PFSK-1 (cell line): ENCODE data around the gene RPS6KL1.

ENCODE experiments used
- FOXP2 ChIP-seq: optimal IDR thresholded peaks from 2 replicates; pipeline ENCODE3; 2011; ENCODE audit warnings: borderline replicate concordance, control low read depth, inconsistent platforms; ENCODE audit not compliant: insufficient read depth; ENCODE audit errors: extremely low read length, extremely low read depth
- POLR2AphosphoS5 ChIP-seq: IDR thresholded peaks from 2 replicates; pipeline ENCODE4 v1.6.1; 2012; ENCODE audit warnings: low read depth, mild to moderate bottlenecking, control low read depth, low read length, moderate library complexity
- REST ChIP-seq, 2 experiments: IDR thresholded peaks; 2 replicates each; pipeline versions ENCODE4 v1.6.1 to v1.8.0; 2011 to 2012; ENCODE audit warnings: low read depth in 2 of 2, low read length in 2 of 2, control low read depth in 1 of 2, inconsistent platforms in 1 of 2, mild to moderate bottlenecking in 1 of 2, moderate library complexity in 1 of 2; ENCODE audit not compliant: insufficient read depth in 1 of 2
- SIN3A ChIP-seq: IDR thresholded peaks from 2 replicates; pipeline ENCODE4 v1.6.1; 2012; ENCODE audit warnings: mild to moderate bottlenecking, low read length, moderate library complexity, borderline replicate concordance; ENCODE audit not compliant: insufficient read depth
- TAF1 ChIP-seq: IDR thresholded peaks from 2 replicates; pipeline ENCODE4 v1.6.1; 2012; ENCODE audit warnings: low read length, control low read depth, borderline replicate concordance; ENCODE audit not compliant: insufficient read depth

RPS6KL1 gene

GRCh38 chr14:74909911-74910310, 13.1 kb downstream of the RPS6KL1 start:
- TF ChIP-seq SIN3A, result no peak
- TF ChIP-seq TAF1, result no peak
- no peak for TF ChIP-seq FOXP2
- no peak for TF ChIP-seq POLR2AphosphoS5
- no peak for TF ChIP-seq REST (IDR thresholded peaks at IDR 0.05; ENCODE audit: insufficient read depth in 1 of 2, low read depth in 2 of 2, low read length in 2 of 2)

GRCh38 chr14:74909501-74909900, 13.6 kb downstream of the RPS6KL1 start:
- TF ChIP-seq POLR2AphosphoS5 (no peak), REST (IDR thresholded peaks at IDR 0.05; ENCODE audit: insufficient read depth in 1 of 2, low read depth in 2 of 2, low read length in 2 of 2) (no peak), SIN3A (no peak), FOXP2 (no peak), TAF1 (no peak)

GRCh38 chr14:74908861-74909341, 14.2 kb downstream of the RPS6KL1 start:
- TF ChIP-seq POLR2AphosphoS5, result no peak
- no peak for TF ChIP-seq SIN3A
- TF ChIP-seq TAF1, result no peak
- TF ChIP-seq REST (IDR thresholded peaks at IDR 0.05; ENCODE audit: insufficient read depth in 1 of 2, low read depth in 2 of 2, low read length in 2 of 2), result no peak
- no peak for TF ChIP-seq FOXP2

GRCh38 chr14:74907744-74908143, 15.3 kb downstream of the RPS6KL1 start:
- TF ChIP-seq SIN3A (no peak), POLR2AphosphoS5 (no peak), FOXP2 (no peak), REST (IDR thresholded peaks at IDR 0.05; ENCODE audit: insufficient read depth in 1 of 2, low read depth in 2 of 2, low read length in 2 of 2) (no peak), TAF1 (no peak)
